IPS-15b (cell line): Measurements from ENCODE around the gene PIGR.
"Not testable (repeated sequence)": the region's sequence is repeated elsewhere in the genome, so short reads cannot be mapped to it uniquely, and the experiment has no call there.

Experiments used
- H3K27me3 ChIP-seq: one replicate; pipeline ENCODE4 v1.6.1; 2013; ENCODE audit warnings: low read length; ENCODE audit not compliant: control insufficient read depth, insufficient read depth
- H3K36me3 ChIP-seq: one replicate; pipeline ENCODE4 v1.6.1; 2013; ENCODE audit warnings: low read length; ENCODE audit not compliant: control insufficient read depth, insufficient read depth
- H3K4me1 ChIP-seq: one replicate; pipeline ENCODE4 v1.6.1; 2013; ENCODE audit warnings: mild to moderate bottlenecking, low read length; ENCODE audit not compliant: control insufficient read depth, insufficient read depth
- H3K4me3 ChIP-seq: one replicate; pipeline ENCODE4 v1.5.1; 2013; ENCODE audit warnings: low read depth, low read length
- H3K9ac ChIP-seq: one replicate; pipeline ENCODE4 v1.6.1; 2013; ENCODE audit warnings: low read depth, mild to moderate bottlenecking, low read length
- H3K9me3 ChIP-seq: one replicate; pipeline ENCODE4 v1.6.1; 2013; ENCODE audit warnings: mild to moderate bottlenecking, low read length; ENCODE audit not compliant: control insufficient read depth, insufficient read depth

PIGR gene

GRCh38 chr1:206929524-206929923 is 16.7 kb downstream of the PIGR start:
- no peak overlapping the region for H3K9ac ChIP-seq
- H3K27me3 ChIP-seq, result no peaks in the 10 kb centered on the region
- H3K4me1 ChIP-seq, result no peaks in the 10 kb centered on the region
- H3K4me3 ChIP-seq, result no peak overlapping the region
- no peaks in the 10 kb centered on the region for H3K36me3 ChIP-seq
- no peaks in the 10 kb centered on the region for H3K9me3 ChIP-seq

GRCh38 chr1:206926286-206926685 is 20.0 kb downstream of the PIGR start:
- no peaks in the 10 kb centered on the region for H3K36me3 ChIP-seq
- no peaks in the 10 kb centered on the region for H3K4me1 ChIP-seq
- H3K9ac ChIP-seq, result no peak overlapping the region
- H3K9me3 ChIP-seq, result no peaks in the 10 kb centered on the region
- no peaks in the 10 kb centered on the region for H3K27me3 ChIP-seq
- no peak overlapping the region for H3K4me3 ChIP-seq

- no peak overlapping the region for H3K9ac ChIP-seq
- no peaks in the 10 kb centered on the region for H3K9me3 ChIP-seq
- no peak overlapping the region for H3K4me3 ChIP-seq
- H3K4me1 ChIP-seq, result no peaks in the 10 kb centered on the region
- no peaks in the 10 kb centered on the region for H3K27me3 ChIP-seq
- H3K36me3 ChIP-seq, result no peaks in the 10 kb centered on the region
These were observed 21.0 kb downstream of the PIGR start for GRCh38 chr1:206925106-206925736.

GRCh38 chr1:206924592-206925105 is 21.6 kb downstream of the PIGR start:
- H3K4me1 ChIP-seq, result no peaks in the 10 kb centered on the region
- no peaks in the 10 kb centered on the region for H3K27me3 ChIP-seq
- H3K9ac ChIP-seq, result no peak overlapping the region

GRCh38 chr1:206923961-206924557 is 22.2 kb downstream of the PIGR start:
- not testable (repeated sequence) for H3K9ac ChIP-seq, H3K36me3 ChIP-seq, H3K9me3 ChIP-seq, H3K27me3 ChIP-seq, H3K4me1 ChIP-seq, H3K4me3 ChIP-seq

More at GRCh38 chr1:206924592-206925105, 21.6 kb downstream of the PIGR start:
- H3K36me3 ChIP-seq, result no peaks in the 10 kb centered on the region
- no peak overlapping the region for H3K4me3 ChIP-seq
- no peaks in the 10 kb centered on the region for H3K9me3 ChIP-seq

- Histone ChIP-seq H3K9ac (no peak overlapping the region), H3K36me3 (no peaks in the 10 kb centered on the region), H3K27me3 (no peaks in the 10 kb centered on the region), H3K4me3 (no peak overlapping the region), H3K4me1 (no peaks in the 10 kb centered on the region), H3K9me3 (no peaks in the 10 kb centered on the region)
These were observed 23.0 kb downstream of the PIGR start for GRCh38 chr1:206923009-206923960.

- Histone ChIP-seq H3K4me3 (no peak overlapping the region), H3K4me1 (no peaks in the 10 kb centered on the region), H3K9ac (no peak overlapping the region)
These were observed 23.7 kb downstream of the PIGR start for GRCh38 chr1:206922524-206922923.

GRCh38 chr1:206921772-206922265 is 24.4 kb downstream of the PIGR start, which contains the start of gene FCMR:
Gene FCMR, minus strand, starts transcription at chr1:206921941. Its CDS starts 87 bp downstream, at chr1:206921854.
- Histone ChIP-seq H3K4me1 (no peaks in the 10 kb centered on the region), H3K9me3 (no peaks in the 10 kb centered on the region), H3K36me3 (no peaks in the 10 kb centered on the region), H3K4me3 (no peak within 1 kb of the TSS), H3K27me3 (no peaks in the 10 kb centered on the region), H3K9ac (no peak within 1 kb of the TSS)

More at GRCh38 chr1:206922524-206922923, 23.7 kb downstream of the PIGR start:
- Histone ChIP-seq H3K9me3 (no peaks in the 10 kb centered on the region), H3K36me3 (no peaks in the 10 kb centered on the region), H3K27me3 (no peaks in the 10 kb centered on the region)

GRCh38 chr1:206918076-206918475 is 28.2 kb downstream of the PIGR start:
- Histone ChIP-seq H3K4me1 (no peaks in the 10 kb centered on the region), H3K9ac (no peak overlapping the region), H3K9me3 (no peaks in the 10 kb centered on the region), H3K27me3 (no peaks in the 10 kb centered on the region), H3K4me3 (no peak overlapping the region), H3K36me3 (no peaks in the 10 kb centered on the region)

GRCh38 chr1:206916000-206916709 is 30.1 kb downstream of the PIGR start:
- H3K9ac ChIP-seq, result no peak overlapping the region
- H3K36me3 ChIP-seq, result no peaks in the 10 kb centered on the region
- H3K9me3 ChIP-seq, result no peaks in the 10 kb centered on the region
- no peaks in the 10 kb centered on the region for H3K4me1 ChIP-seq
- no peak overlapping the region for H3K4me3 ChIP-seq
- H3K27me3 ChIP-seq, result peaks cover 3% of the 10 kb centered on the region
